ENCODE measurements around the gene NFIA. TPM values are rescaled to one million over a fixed set of nuclear protein-coding genes. Genes with fewer than 3 reads are reported as not detected.
A peak's percentile ranks its signal among the peaks of the same experiment; 100 is the strongest.

Gene NFIA
- total RNA-seq, 2 donors from 2014 or later = 75.3 to 81.3 TPM

DNA sequence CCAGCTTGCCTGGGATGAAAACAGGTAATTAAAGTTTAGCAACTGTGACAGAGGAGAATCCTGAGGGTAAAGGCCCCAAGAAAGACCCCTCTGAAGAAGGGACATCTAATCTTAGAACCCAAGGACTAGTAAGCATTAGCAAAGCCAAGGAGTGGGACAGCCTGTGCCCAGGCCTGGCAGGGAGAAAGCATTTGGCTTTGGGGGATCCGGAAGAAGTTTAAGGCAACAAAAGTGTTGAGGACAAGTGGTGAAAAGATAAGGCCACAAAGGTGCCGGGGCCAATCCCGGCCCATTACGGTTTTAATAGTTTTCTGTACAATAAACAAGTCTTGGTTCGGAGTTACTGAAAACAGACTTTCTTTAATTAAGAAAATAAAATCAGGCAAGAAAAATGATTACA, 367.0 kb downstream of the NFIA start:
- H3K27me3 ChIP-seq = no peaks in the 10 kb centered on the region
- peak overlapping the region; percentile 75 to 84 for H3K27ac ChIP-seq
- peaks cover 0 to 93% of the 10 kb centered on the region in 2 donors for H3K4me1 ChIP-seq
- H3K36me3 ChIP-seq = no peaks in the 10 kb centered on the region
- TF ChIP-seq, protein P1, sequence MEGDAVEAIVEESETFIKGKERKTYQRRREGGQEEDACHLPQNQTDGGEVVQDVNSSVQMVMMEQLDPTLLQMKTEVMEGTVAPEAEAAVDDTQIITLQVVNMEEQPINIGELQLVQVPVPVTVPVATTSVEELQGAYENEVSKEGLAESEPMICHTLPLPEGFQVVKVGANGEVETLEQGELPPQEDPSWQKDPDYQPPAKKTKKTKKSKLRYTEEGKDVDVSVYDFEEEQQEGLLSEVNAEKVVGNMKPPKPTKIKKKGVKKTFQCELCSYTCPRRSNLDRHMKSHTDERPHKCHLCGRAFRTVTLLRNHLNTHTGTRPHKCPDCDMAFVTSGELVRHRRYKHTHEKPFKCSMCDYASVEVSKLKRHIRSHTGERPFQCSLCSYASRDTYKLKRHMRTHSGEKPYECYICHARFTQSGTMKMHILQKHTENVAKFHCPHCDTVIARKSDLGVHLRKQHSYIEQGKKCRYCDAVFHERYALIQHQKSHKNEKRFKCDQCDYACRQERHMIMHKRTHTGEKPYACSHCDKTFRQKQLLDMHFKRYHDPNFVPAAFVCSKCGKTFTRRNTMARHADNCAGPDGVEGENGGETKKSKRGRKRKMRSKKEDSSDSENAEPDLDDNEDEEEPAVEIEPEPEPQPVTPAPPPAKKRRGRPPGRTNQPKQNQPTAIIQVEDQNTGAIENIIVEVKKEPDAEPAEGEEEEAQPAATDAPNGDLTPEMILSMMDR (IDR thresholded peaks at IDR 0.05) = no peak
- H3K9me3 ChIP-seq = no peaks in the 10 kb centered on the region
- no peak overlapping the region for H3K4me3 ChIP-seq
- DNase-seq (ENCODE audit: low spot score) = no peak

DNA sequence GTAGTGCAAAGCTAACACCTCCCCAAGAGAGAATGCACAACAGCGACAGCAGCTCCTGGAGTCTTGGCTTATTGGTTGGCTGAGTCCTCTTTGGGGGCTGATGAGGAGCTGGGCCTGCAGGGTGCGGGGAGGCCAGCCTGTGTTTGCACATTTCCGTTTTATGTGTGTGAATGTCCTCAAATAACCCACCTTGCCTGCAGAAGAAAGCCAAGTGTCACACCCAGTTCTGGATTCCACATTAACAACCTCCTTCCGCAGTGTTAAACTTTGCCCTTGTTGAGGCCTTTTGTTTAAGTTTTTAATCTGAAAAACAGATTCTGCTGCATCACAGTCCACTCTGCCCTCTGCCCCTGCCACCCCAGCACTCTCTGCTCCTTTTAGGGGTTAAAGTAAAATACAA, 368.1 kb downstream of the NFIA start:
- Histone ChIP-seq H3K9me3 (no peaks in the 10 kb centered on the region), H3K4me1 (peaks cover 0 to 84% of the 10 kb centered on the region in 2 donors), H3K4me3 (no peak overlapping the region), H3K27ac (peak overlapping the region; percentile 75 to 84), H3K27me3 (no peaks in the 10 kb centered on the region), H3K36me3 (peaks cover 1% of the 10 kb centered on the region)
- DNase-seq (ENCODE audit: low spot score) = no peak
- TF ChIP-seq, protein P1 (IDR thresholded peaks at IDR 0.05) = no peak

DNA sequence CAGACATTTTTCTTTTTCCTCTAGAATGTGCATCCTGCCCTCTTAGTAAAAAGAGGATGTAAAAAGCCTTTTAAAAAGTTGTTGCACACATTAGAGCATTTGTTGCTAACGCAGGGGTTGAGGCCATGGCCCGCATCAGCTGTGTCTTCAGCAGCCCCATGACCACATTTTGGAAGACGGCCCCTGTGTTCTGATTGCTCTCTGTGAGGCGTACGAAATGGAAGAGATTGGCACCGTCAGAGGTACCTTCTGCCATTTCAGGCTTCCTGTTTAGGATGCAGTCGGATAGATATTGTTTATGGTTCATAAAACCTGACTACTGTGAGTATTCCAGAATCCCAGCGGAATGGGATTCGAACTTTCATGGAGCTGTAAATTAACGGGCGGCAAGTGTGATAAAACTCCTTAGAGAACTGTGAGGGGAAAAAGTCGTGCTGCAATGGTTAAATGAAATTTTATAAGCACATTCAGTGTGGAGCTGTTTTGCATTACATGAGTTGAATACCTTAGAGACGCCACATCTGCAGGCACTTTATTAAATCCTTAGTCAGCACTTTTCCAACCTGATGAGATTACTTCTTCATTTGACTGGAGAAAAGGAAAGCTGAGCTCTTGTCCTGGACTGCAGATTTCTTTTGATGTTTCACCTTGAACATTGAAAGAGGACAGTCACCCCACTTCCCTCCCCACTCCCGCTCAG, 368.7 kb downstream of the NFIA start:
- no peak for DNase-seq (ENCODE audit: low spot score)
- Histone ChIP-seq H3K4me3 (no peak overlapping the region), H3K4me1 (peaks cover 0 to 79% of the 10 kb centered on the region in 2 donors)

DNA sequence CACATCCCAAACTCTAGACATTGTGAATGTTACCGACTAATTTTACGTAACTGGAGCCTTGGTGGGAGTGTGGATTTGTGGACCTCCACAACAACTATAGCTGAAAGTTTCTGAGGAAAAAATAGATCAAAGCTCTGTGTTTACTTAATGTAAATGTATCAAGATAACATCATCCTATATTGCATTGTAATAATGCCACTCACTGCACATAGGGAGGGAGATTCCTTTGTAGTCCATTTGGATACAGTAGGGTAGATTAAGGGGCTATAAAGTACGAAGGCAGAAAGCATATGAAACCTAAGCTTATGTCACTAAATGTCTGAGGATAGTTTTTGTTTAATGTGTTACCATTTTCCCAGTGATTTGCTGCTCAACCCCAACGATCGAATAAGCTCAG, 369.2 kb downstream of the NFIA start:
- peaks cover 8% of the 10 kb centered on the region for H3K36me3 ChIP-seq
- peak overlapping the region; percentile 75 to 84 for H3K27ac ChIP-seq
- H3K9me3 ChIP-seq = no peaks in the 10 kb centered on the region
- H3K27me3 ChIP-seq = no peaks in the 10 kb centered on the region
- TF ChIP-seq, protein P1 (IDR thresholded peaks at IDR 0.05) = no peak
- no peak overlapping the region for H3K4me3 ChIP-seq
- peaks cover 0 to 73% of the 10 kb centered on the region in 2 donors for H3K4me1 ChIP-seq
- DNase-seq (ENCODE audit: low spot score) = no peak

More for the DNA sequence above, 368.7 kb downstream of the NFIA start:
- TF ChIP-seq, protein P1 (IDR thresholded peaks at IDR 0.05) = no peak
- Histone ChIP-seq H3K9me3 (no peaks in the 10 kb centered on the region), H3K36me3 (peaks cover 7% of the 10 kb centered on the region), H3K27ac (peak overlapping the region; percentile 75 to 84), H3K27me3 (no peaks in the 10 kb centered on the region)

DNA sequence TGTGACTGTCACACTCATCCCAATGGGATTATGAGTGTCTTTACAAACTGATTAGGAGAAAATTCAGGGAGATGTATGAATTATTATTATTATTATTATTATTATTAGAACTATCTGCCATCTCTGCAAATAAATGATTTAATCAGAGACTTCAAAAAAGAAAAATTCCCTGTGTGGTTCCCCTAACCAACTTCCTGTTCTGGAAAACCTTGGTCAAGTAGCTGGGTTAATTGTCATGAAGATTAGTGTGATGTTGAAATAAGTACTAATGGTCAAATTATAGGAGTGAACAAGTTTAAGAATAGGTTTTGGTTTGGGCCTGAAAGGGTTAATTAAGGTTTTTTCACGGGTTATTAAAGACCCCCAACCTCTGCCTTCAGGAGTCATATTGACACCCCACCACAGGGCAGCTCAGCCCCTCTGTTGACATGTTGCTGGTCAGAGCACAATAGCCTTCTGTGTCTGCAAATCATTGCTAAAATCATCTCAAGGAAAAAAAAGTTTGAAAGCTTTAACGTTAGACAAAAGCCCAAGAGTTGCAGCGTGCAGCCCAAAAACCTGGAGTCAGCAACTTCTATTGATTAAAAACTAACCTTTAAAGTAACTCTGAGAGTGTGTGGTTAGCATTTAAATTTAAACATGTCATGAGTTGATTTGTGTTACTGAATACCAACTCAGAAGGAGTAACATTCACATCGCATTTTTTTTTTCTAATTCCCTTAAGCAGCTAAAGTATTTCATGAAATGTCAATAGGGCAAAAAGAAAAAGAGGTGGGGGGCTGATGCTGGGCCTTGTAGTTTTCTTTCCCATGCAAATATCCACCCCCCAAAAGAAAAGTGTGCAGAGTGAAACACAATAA, 370.0 kb downstream of the NFIA start:
- TF ChIP-seq, protein P1 (IDR thresholded peaks at IDR 0.05) = no peak
- peak overlapping the region; percentile 75 to 84 for H3K27ac ChIP-seq
- H3K4me3 ChIP-seq = no peak overlapping the region
- no peak for DNase-seq (ENCODE audit: low spot score)
- no peaks in the 10 kb centered on the region for H3K9me3 ChIP-seq
- H3K27me3 ChIP-seq = no peaks in the 10 kb centered on the region
- H3K4me1 ChIP-seq = peaks cover 0 to 67% of the 10 kb centered on the region in 2 donors
- peaks cover 8% of the 10 kb centered on the region for H3K36me3 ChIP-seq
